Heart left ventricle (tissue), 13 donors: ENCODE results near the gene ZNF865.

Experiments used
- POLR2A ChIP-seq, 2 donors: fragments of 450-650 bp; IDR thresholded peaks; one replicate each; pipeline ENCODE4 v1.6.1; 2017; ENCODE audit warnings: antibody characterized with exemption in 2 of 2, mild to moderate bottlenecking in 2 of 2, moderate library complexity in 2 of 2
- TF ChIP-seq, protein P1 (sequence below), 12 donors: fragments of 200-600 bp; sonication (generic) in 4 of 12; IDR thresholded peaks; one replicate each; pipeline versions ENCODE4 v1.5.0 to v1.8.0; 2018 to 2022; ENCODE audit warnings: antibody characterized with exemption in 12 of 12, mild to moderate bottlenecking in 5 of 12
- donor health status: ischemic (EF 13 %, LVEDD 7.1; RV severe dilation, severe dysfunction).
- donor health status: DM: no; HTN: yes; CAD: no.
- donor health status: DM: no; HTN: no; CAD: no.
- donor health status: ischemic (EF 25% LVEDD 6.9; RV normal size, moderate dysfunction).
- donor health status: ischemic (EF 25% LVEDD 5.7; RV mildly dilated, moderate dysfunction).
- donor health status: ischemic (EF 35%, LVEDD 5.7; RV mildly dilated, moderate dysfunction).
- donor health status: nonischemic (EF 11% LVEDD 7.7; RV severe dilation, severe dysfunction).
- donor health status: DM: yes; HTN: yes; CAD: no.
- donor health status: PGD.
- donor health status: ischemic (EF 29% LVEDD 5.4; RV normal size, mild dysfunction).
- donor health status: nonischemic (EF 23%, LVEDD 6.1; RV moderate dilation, normal function).

DNA sequence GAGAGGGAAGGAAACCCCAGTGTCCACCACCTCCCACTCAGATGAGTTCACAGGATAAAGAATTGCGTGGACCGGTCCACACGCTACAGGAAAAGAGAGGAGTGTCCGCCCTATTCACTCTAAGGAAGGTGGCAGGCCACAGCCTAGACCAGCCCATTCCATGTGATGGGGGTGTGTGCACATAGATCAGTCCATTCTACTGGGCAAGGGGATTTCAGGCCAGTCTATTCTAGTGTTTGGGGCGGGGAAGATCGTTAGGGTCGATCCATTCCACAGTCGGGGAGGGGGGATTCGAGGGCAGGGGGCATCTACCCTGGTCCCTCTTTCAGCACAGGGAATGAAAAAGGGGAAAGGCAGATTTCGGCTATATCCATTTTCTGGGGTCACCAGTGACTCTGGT is 13.9 kb upstream of the ZNF865 start:
- no peak for TF ChIP-seq POLR2A (IDR thresholded peaks at IDR 0.05)
- TF ChIP-seq, protein P1, sequence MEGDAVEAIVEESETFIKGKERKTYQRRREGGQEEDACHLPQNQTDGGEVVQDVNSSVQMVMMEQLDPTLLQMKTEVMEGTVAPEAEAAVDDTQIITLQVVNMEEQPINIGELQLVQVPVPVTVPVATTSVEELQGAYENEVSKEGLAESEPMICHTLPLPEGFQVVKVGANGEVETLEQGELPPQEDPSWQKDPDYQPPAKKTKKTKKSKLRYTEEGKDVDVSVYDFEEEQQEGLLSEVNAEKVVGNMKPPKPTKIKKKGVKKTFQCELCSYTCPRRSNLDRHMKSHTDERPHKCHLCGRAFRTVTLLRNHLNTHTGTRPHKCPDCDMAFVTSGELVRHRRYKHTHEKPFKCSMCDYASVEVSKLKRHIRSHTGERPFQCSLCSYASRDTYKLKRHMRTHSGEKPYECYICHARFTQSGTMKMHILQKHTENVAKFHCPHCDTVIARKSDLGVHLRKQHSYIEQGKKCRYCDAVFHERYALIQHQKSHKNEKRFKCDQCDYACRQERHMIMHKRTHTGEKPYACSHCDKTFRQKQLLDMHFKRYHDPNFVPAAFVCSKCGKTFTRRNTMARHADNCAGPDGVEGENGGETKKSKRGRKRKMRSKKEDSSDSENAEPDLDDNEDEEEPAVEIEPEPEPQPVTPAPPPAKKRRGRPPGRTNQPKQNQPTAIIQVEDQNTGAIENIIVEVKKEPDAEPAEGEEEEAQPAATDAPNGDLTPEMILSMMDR (IDR thresholded peaks at IDR 0.05): no peak
